DOHH2 (cell line): ENCODE data around the gene ZNF367.

ENCODE experiments used
- H3F3A ChIP-seq: fragments of 200-600 bp; sonication (generic), shearing (Covaris generic); 2 replicates; pipeline ENCODE4 v1.6.0; 2016; ENCODE audit warnings: antibody characterized with exemption, mild to moderate bottlenecking; ENCODE audit not compliant: control insufficient read depth, insufficient read depth
- H3K27ac ChIP-seq: fragments of 200-600 bp; sonication (generic); 2 replicates; pipeline ENCODE4 v1.5.1; 2014; ENCODE audit warnings: low read depth, mild to moderate bottlenecking, low read length, moderate library complexity
- H3K27me3 ChIP-seq: fragments of 200-600 bp; sonication (generic); 2 replicates; pipeline ENCODE4 v1.6.1; 2014; ENCODE audit warnings: mild to moderate bottlenecking, low read length, mixed read lengths; ENCODE audit not compliant: control insufficient read depth
- H3K36me3 ChIP-seq: fragments of 200-600 bp; sonication (generic); 2 replicates; pipeline ENCODE4 v1.6.1; 2014; ENCODE audit warnings: mild to moderate bottlenecking, low read length, moderate library complexity, mixed read lengths; ENCODE audit not compliant: control insufficient read depth
- H3K4me1 ChIP-seq: fragments of 200-600 bp; sonication (generic); 2 replicates; pipeline ENCODE4 v1.6.1; 2014; ENCODE audit warnings: mild to moderate bottlenecking, low read length, mixed read lengths; ENCODE audit not compliant: control insufficient read depth
- H3K4me2 ChIP-seq: fragments of 200-600 bp; sonication (generic); 2 replicates; pipeline ENCODE4 v1.6.0; 2014; ENCODE audit warnings: mild to moderate bottlenecking, low read length, moderate library complexity
- H3K4me3 ChIP-seq: fragments of 200-600 bp; sonication (generic); 2 replicates; pipeline ENCODE4 v1.5.1; 2014; ENCODE audit warnings: mild to moderate bottlenecking, low read length, mixed read lengths
- H3K79me2 ChIP-seq: fragments of 200-600 bp; sonication (generic); 2 replicates; pipeline ENCODE4 v1.6.1; 2014; ENCODE audit warnings: mild to moderate bottlenecking, low read length, mixed read lengths; ENCODE audit not compliant: control insufficient read depth
- H3K9me2 ChIP-seq: fragments of 200-600 bp; sonication (generic); replicated peaks from 2 replicates; pipeline ENCODE4 v1.6.1; 2014; ENCODE audit warnings: mild to moderate bottlenecking, low read length, mixed read lengths; ENCODE audit not compliant: control insufficient read depth
- H3K9me3 ChIP-seq: fragments of 200-600 bp; sonication (generic); 2 replicates; pipeline ENCODE4 v1.6.1; 2014; ENCODE audit warnings: antibody characterized with exemption, low read length, mixed read lengths; ENCODE audit not compliant: control insufficient read depth, insufficient read depth
- H4K20me1 ChIP-seq: fragments of 200-600 bp; sonication (generic); 2 replicates; pipeline ENCODE4 v1.6.0; 2014; ENCODE audit warnings: low read depth, mild to moderate bottlenecking, antibody characterized with exemption, low read length, moderate library complexity; ENCODE audit not compliant: control insufficient read depth, insufficient read depth
- CTCF ChIP-seq: fragments of 200-600 bp; sonication (generic); IDR thresholded peaks from one replicate; pipeline ENCODE4 v1.5.1; 2014; ENCODE audit warnings: antibody characterized with exemption, mild to moderate bottlenecking, low read depth, low read length; ENCODE audit not compliant: poor library complexity, severe bottlenecking
- EZH2phosphoT487 ChIP-seq: fragments of 200-600 bp; sonication (generic); IDR thresholded peaks from 2 replicates; pipeline ENCODE4 v1.6.1; 2017; ENCODE audit warnings: borderline replicate concordance, mild to moderate bottlenecking, antibody characterized with exemption, low read length, moderate library complexity, mixed read lengths

The ZNF367 gene

GRCh38 chr9:96399325-96399633 is 18.9 kb downstream of the ZNF367 start:
- Histone ChIP-seq H3K27ac (no peak overlapping the region), H3K4me3 (no peak overlapping the region), H3K9me2 (no peaks in the 10 kb centered on the region), H3K9me3 (no peaks in the 10 kb centered on the region), H3F3A (peaks cover 10% of the 10 kb centered on the region), H3K79me2 (peaks cover 91% of the 10 kb centered on the region), H3K4me1 (peaks cover 26% of the 10 kb centered on the region), H3K4me2 (no peak overlapping the region), H4K20me1 (peaks cover 39% of the 10 kb centered on the region; the same call in 1 of the 2 replicates), H3K27me3 (no peaks in the 10 kb centered on the region), H3K36me3 (peaks cover 57% of the 10 kb centered on the region)
- TF ChIP-seq EZH2phosphoT487, result no peak
- TF ChIP-seq CTCF, result no peak

- TF ChIP-seq EZH2phosphoT487, result no peak
- TF ChIP-seq CTCF, result no peak
- H4K20me1 ChIP-seq, result peaks cover 38% of the 10 kb centered on the region; the same call in 1 of the 2 replicates
- no peak overlapping the region for H3K4me3 ChIP-seq
- no peak overlapping the region for H3K27ac ChIP-seq
- H3K9me3 ChIP-seq, result no peaks in the 10 kb centered on the region
- H3F3A ChIP-seq, result peaks cover 10% of the 10 kb centered on the region
- no peak overlapping the region for H3K4me2 ChIP-seq
- H3K27me3 ChIP-seq, result no peaks in the 10 kb centered on the region
- H3K79me2 ChIP-seq, result peaks cover 88% of the 10 kb centered on the region
- peaks cover 26% of the 10 kb centered on the region for H3K4me1 ChIP-seq
- peaks cover 61% of the 10 kb centered on the region for H3K36me3 ChIP-seq
- H3K9me2 ChIP-seq, result no peaks in the 10 kb centered on the region
Observed at GRCh38 chr9:96398582-96399324, 19.4 kb downstream of the ZNF367 start.

GRCh38 chr9:96395964-96396363 is 22.2 kb downstream of the ZNF367 start:
- H3K36me3 ChIP-seq, result peaks cover 80% of the 10 kb centered on the region
- peaks cover 65% of the 10 kb centered on the region for H3K79me2 ChIP-seq
- peaks cover 10% of the 10 kb centered on the region for H3F3A ChIP-seq
- no peaks in the 10 kb centered on the region for H3K27me3 ChIP-seq
- H3K9me3 ChIP-seq, result no peaks in the 10 kb centered on the region
- no peak overlapping the region for H3K4me2 ChIP-seq
- H3K9me2 ChIP-seq, result no peaks in the 10 kb centered on the region
- peaks cover 26% of the 10 kb centered on the region; the same call in 1 of the 2 replicates for H4K20me1 ChIP-seq
- TF ChIP-seq EZH2phosphoT487 (no peak), CTCF (no peak)
- peaks cover 24% of the 10 kb centered on the region for H3K4me1 ChIP-seq
- H3K4me3 ChIP-seq, result no peak overlapping the region
- H3K27ac ChIP-seq, result no peak overlapping the region
